Gastroesophageal sphincter (tissue), 4 donors: ENCODE results near the gene SIX3. TPM values are rescaled to one million over a fixed set of nuclear protein-coding genes. Genes with fewer than 3 reads are reported as not detected.

Source experiments
- ATAC-seq: fragments of 150-250 bp; one replicate; pipeline ENCODE4 v1.9.1; 2016; ENCODE audit warnings: mild to moderate bottlenecking, moderate library complexity
- H3K27ac ChIP-seq, 4 donors: fragments of 200-600 bp; sonication (generic) in 3 of 4; 1 replicate in 3 of 4; 2 replicates in 1 of 4; pipeline ENCODE4 v1.5.1; 2016 to 2019
- H3K27me3 ChIP-seq: fragments of 200-600 bp; sonication (generic); one replicate; pipeline ENCODE4 v1.5.1; 2019
- H3K36me3 ChIP-seq, 2 donors: fragments of 200-600 bp; sonication (generic); one replicate each; pipeline ENCODE4 v1.5.1; 2019; ENCODE audit warnings: control low read depth in 1 of 2
- H3K4me1 ChIP-seq, 3 donors: fragments of 200-600 bp; sonication (generic); 1 replicate in 2 of 3; 2 replicates in 1 of 3; pipeline ENCODE4 v1.5.1; 2016 to 2019; ENCODE audit warnings: control low read depth in 2 of 3
- H3K4me3 ChIP-seq, 2 donors: fragments of 200-600 bp; sonication (generic); one replicate each; pipeline ENCODE4 v1.5.1; 2019; ENCODE audit warnings: mild to moderate bottlenecking in 1 of 2, moderate library complexity in 1 of 2
- H3K9me3 ChIP-seq, 3 donors: fragments of 200-600 bp; sonication (generic); one replicate each; pipeline ENCODE4 v1.5.1; 2017 to 2019; ENCODE audit warnings: control low read depth in 2 of 3
- EP300 ChIP-seq: sonication (generic); formaldehyde crosslinking; IDR thresholded peaks from one replicate; pipeline ENCODE4 v1.6.1; 2017; ENCODE audit warnings: antibody characterized with exemption, mild to moderate bottlenecking
- POLR2A ChIP-seq, 2 donors: fragments of 450-650 bp; IDR thresholded peaks; one replicate each; pipeline ENCODE4 v1.6.1; 2017; ENCODE audit warnings: antibody characterized with exemption in 2 of 2, mild to moderate bottlenecking in 2 of 2, moderate library complexity in 1 of 2
- POLR2AphosphoS5 ChIP-seq: sonication (generic); formaldehyde crosslinking; IDR thresholded peaks from one replicate; pipeline ENCODE4 v1.6.1; 2017; ENCODE audit warnings: antibody characterized with exemption
- WGBS, 2 donors: methylation state at CpG; one replicate each; pipeline ENCODE4 v1.1.5; 2018; ENCODE audit warnings: low coverage in 1 of 2; 5-methylcytosine and 5-hydroxymethylcytosine counted together
- total RNA-seq, 4 donors: library from RNA; depleted of rRNA; stranded (reverse); fragments of >200 nt; gene quantifications; one replicate each; pipeline ENCODE4 v1.1.0, GENCODE V29; 2016
- TF ChIP-seq, protein P1 (sequence below), 4 experiments: fragments of 200-600 bp in 2 of 4; fragments of 450-650 bp in 2 of 4; sonication (generic) in 1 of 4; IDR thresholded peaks; one replicate each; pipeline ENCODE4 v1.5.1; 2017 to 2019; ENCODE audit warnings: antibody characterized with exemption in 4 of 4, mild to moderate bottlenecking in 2 of 4, moderate library complexity in 2 of 4

Gene SIX3
- total RNA-seq, 4 donors from 2014 or later, result 0.15 TPM; not detected in 3

DNA sequence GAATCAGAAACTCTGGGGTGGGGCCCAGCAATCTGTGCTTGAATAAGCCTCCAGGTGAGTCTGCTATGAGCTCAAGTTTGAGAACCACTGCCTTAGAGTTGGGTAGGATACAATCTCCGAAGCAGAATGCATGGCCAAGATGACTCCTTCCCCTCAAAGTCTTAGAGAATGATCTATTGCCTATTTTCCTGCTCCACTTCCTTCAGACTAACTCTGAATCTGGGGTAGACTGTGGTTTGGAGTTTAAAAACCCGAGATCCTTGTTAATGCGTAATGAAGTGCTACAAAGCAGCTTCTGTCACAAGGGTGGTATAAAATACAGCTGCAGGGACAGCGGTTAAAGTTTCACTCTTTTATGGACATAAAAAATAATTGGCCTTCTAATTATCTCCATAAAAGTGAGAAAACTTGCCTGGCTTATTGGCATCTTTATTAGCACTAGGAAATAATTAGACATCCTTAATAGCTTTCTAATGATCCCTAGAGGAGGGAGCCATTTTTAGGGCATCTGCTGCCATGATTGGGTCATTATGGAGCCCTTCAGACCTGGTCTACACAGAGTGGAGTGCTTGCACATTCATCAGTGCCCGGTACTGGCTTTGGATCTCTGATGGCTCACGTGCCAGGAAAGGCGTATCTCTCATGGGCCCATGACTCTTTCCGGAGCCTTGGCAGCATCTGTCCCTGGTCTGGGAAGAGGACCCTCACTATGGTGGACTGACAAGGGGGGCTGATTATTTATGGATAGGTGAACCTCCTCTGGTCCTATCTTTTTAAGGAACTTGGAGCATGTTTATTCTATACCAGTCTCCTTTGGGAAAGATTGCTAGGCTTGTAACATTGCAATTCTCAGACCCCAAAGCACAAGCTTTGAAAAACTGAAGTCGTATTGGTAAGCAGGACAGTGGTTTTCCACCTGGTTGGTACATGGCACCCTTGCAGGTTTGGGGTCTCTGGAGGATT lies 39.5 kb downstream of the SIX3 start:
- TF ChIP-seq POLR2AphosphoS5 (no peak), EP300 (no peak), POLR2A (IDR thresholded peaks at IDR 0.05) (no peak)
- TF ChIP-seq, protein P1, sequence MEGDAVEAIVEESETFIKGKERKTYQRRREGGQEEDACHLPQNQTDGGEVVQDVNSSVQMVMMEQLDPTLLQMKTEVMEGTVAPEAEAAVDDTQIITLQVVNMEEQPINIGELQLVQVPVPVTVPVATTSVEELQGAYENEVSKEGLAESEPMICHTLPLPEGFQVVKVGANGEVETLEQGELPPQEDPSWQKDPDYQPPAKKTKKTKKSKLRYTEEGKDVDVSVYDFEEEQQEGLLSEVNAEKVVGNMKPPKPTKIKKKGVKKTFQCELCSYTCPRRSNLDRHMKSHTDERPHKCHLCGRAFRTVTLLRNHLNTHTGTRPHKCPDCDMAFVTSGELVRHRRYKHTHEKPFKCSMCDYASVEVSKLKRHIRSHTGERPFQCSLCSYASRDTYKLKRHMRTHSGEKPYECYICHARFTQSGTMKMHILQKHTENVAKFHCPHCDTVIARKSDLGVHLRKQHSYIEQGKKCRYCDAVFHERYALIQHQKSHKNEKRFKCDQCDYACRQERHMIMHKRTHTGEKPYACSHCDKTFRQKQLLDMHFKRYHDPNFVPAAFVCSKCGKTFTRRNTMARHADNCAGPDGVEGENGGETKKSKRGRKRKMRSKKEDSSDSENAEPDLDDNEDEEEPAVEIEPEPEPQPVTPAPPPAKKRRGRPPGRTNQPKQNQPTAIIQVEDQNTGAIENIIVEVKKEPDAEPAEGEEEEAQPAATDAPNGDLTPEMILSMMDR (IDR thresholded peaks at IDR 0.05), result no peak
- no peaks in the 10 kb centered on the region for H3K9me3 ChIP-seq
- no peaks in the 10 kb centered on the region for H3K4me1 ChIP-seq
- H3K27ac ChIP-seq, result no peak overlapping the region
- no peak overlapping the region for H3K4me3 ChIP-seq
- WGBS, 2 donors, result 54 to 61% methylated on average over 4 to 9 of the region's 9 CpGs
- peak; percentile 10 for ATAC-seq
- no peaks in the 10 kb centered on the region for H3K36me3 ChIP-seq
- H3K27me3 ChIP-seq, result peaks cover 78% of the 10 kb centered on the region

DNA sequence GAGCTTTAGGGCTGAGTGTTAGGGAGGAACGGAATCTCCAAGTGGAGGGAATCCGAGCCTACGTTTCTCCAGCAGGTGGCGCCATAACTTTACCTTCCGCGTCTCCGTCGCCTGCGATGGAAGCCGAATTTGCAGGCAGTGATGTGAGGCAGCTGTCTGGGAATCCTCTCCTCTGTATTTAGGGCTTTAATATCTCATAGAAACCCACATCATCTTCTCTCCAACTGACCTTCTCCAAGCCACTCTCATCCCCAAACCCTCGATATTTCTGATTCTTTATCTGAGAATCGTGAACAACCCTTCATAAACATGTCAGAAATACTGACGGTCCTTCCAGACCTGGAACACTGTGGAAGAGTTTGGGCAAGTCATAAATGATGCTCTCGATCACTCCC lies 40.2 kb downstream of the SIX3 start:
- Histone ChIP-seq H3K36me3 (no peaks in the 10 kb centered on the region), H3K4me1 (no peaks in the 10 kb centered on the region), H3K4me3 (no peak overlapping the region), H3K9me3 (peaks cover 0 to under 1% (median 0%) of the 10 kb centered on the region in 3 donors), H3K27ac (no peak overlapping the region), H3K27me3 (peaks cover 75% of the 10 kb centered on the region)
- ATAC-seq, result peak; percentile 57
- peak; percentile 36 for TF ChIP-seq POLR2AphosphoS5
- TF ChIP-seq EP300, result no peak
- TF ChIP-seq, protein P1 (IDR thresholded peaks at IDR 0.05), result peak; percentile 78 to 89 (median 84)
- 9 to 11% methylated on average over 12 to 13 of the region's 14 CpGs for WGBS, 2 donors

DNA sequence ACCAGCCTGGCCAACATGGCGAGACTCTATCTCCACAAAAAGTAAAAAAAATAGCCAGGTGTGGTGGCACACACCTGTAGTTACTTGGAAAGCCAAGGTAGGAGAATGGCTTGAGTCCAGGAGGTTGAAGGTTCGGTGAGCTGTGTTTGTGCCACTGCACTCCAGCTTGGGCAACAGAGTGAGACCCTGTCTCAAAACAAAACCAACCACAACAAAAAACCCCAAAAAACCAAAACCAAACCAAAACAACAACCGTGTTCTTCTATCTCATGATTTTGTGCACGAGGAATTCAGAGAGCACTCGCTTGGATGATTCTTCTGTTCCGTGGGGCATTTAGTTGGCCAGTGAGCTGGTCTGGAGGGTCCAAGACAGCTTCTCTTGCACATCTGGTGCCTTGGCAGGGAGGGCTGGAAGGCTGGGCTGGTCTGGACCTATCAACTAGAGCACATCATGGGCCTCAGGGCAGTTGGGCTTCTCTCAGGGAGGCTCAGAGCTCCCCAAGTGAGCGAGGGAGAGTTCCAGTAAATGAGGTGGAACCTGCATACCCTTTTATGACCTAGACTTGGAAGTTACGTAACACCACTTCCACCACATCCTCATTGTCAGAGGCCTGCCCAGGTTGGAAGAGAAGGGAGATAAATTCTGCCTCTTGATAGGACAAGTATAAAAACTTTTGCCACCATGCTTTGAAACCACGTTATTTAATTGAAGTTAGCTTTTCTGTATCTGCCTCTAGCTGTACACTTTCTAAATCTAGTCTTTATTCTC lies 42.5 kb downstream of the SIX3 start:
- Histone ChIP-seq H3K27me3 (peaks cover 59% of the 10 kb centered on the region), H3K4me1 (no peaks in the 10 kb centered on the region), H3K4me3 (no peak overlapping the region), H3K9me3 (peaks cover 0 to 21% (median 0%) of the 10 kb centered on the region in 3 donors), H3K36me3 (no peaks in the 10 kb centered on the region), H3K27ac (no peak overlapping the region)
- TF ChIP-seq, protein P1 (IDR thresholded peaks at IDR 0.05), result no peak
- TF ChIP-seq EP300 (no peak), POLR2AphosphoS5 (no peak), POLR2A (IDR thresholded peaks at IDR 0.05) (no peak)
- ATAC-seq, result no peak
- 66 to 77% methylated on average over 6 to 7 of the region's 9 CpGs for WGBS, 2 donors

DNA sequence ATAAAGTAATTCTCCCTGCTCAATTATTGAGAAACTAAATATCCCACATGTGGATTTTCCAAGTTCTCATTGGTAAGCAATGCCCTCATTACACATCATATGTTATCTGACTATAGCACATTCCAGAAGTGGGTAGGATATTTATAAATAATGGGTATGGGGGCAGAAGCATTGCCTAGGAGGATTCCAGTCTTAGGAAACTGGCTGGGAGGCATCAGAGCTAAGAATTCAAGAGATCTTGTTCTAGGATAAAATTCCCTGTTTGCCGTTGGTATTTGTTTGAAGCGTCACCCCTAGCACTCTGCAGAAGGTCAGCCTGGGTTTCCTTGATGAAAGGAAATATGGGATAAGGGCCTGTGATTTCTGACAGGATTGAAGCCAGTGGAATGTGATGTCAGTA lies 47.7 kb downstream of the SIX3 start:
- Histone ChIP-seq H3K27me3 (peaks cover 48% of the 10 kb centered on the region), H3K36me3 (no peaks in the 10 kb centered on the region), H3K9me3 (peaks cover 0 to 39% (median 0%) of the 10 kb centered on the region in 3 donors), H3K4me1 (no peaks in the 10 kb centered on the region), H3K4me3 (no peak overlapping the region), H3K27ac (no peak overlapping the region)
- TF ChIP-seq POLR2A (IDR thresholded peaks at IDR 0.05) (no peak), EP300 (no peak), POLR2AphosphoS5 (no peak)
- TF ChIP-seq, protein P1 (IDR thresholded peaks at IDR 0.05), result no peak
- no peak for ATAC-seq
- 69 to 88% methylated on average over 2 of the region's 2 CpGs for WGBS, 2 donors
